ENCODE data around the gene PLCL2.

PLCL2 gene

GRCh38 chr3:17044855-17045254, 160.1 kb downstream of the PLCL2 start:
- DNase-seq (ENCODE audit: low spot score) = no peak

GRCh38 chr3:17045705-17046104, 160.9 kb downstream of the PLCL2 start:
- DNase-seq (ENCODE audit: low spot score) = no peak

- no peak for DNase-seq (ENCODE audit: low spot score)
Observed at GRCh38 chr3:17046623-17047022, 161.9 kb downstream of the PLCL2 start.

DNA sequence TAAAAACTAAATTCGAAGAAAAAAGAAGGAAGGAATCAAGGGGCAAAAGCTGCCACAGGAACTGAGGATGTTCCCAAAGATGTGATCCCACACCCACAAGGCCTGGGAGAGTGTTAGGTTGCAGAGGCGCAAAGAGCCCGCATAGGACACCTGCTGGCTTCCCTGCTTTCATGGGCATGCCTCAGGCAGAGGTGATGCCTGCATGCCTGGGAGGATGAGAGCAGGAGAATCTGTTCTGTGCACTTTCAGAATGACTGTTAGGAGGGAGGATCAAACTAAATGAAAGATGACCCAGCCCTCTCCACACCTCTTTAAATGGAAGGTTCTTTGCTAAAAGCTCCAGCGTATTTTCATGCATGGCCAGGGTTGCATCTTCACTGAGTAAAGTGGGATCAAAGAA, 162.4 kb downstream of the PLCL2 start:
- DNase-seq (ENCODE audit: low spot score) = no peak

DNA sequence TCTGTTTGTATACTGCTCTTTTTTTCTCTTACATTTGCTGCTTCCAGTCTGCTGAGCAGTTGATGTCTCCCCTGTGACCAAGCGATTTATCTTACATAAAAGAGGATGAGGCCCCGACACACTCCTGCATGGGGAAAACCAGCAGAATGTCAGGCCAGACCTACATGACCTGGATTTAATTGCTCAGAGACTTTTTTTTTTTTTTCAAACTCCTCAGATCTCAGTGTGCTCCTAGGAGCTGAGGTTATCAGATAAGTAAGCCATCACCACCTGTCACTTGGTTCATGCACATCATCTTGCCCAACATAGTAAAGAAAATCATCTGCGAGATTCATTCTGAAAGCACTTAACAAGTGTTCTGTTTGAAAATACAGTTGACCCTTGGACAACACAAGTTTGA, 163.1 kb downstream of the PLCL2 start:
- no peak for DNase-seq (ENCODE audit: low spot score)

- DNase-seq (ENCODE audit: low spot score) = no peak
Observed at GRCh38 chr3:17050071-17050470, 165.3 kb downstream of the PLCL2 start.

DNA sequence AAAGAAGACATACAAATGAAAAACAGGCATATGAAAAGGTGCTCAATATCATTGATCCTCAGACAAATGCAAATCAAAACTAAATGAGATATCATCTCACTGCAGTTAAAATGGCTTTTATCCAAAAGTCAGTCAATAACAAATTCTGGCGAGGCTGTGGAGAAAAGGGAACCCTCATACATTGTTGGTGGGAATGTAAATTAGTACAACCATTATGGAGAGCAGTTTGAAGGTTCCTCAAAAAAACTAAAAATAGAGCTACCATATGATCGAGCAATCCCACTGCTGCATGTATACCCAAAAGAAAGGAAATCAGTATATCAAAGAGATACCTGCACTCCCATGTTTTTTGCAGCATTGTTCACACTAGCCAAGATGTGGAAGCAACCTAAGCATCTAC, 165.8 kb downstream of the PLCL2 start:
- DNase-seq (ENCODE audit: low spot score) = no peak

DNA sequence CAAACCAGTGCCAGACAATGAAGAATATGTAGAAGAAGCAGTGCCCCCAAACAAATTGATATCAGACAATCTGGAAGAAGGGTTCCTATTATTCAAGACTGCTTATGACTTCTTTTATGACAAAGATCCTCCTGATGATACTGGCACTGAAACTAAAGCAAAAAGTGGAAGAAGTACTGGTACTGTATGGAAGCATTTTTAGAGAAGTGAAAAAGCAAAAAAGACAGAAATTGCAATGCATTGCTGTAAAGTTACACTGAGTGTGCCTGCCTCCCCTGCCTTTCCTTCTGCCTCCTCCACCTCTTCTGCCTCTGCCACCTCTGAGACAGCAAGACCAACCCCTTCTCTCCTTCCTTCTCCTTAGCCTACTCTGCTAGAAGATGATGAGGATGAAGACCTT, 167.6 kb downstream of the PLCL2 start:
- no peak for DNase-seq (ENCODE audit: low spot score)

DNA sequence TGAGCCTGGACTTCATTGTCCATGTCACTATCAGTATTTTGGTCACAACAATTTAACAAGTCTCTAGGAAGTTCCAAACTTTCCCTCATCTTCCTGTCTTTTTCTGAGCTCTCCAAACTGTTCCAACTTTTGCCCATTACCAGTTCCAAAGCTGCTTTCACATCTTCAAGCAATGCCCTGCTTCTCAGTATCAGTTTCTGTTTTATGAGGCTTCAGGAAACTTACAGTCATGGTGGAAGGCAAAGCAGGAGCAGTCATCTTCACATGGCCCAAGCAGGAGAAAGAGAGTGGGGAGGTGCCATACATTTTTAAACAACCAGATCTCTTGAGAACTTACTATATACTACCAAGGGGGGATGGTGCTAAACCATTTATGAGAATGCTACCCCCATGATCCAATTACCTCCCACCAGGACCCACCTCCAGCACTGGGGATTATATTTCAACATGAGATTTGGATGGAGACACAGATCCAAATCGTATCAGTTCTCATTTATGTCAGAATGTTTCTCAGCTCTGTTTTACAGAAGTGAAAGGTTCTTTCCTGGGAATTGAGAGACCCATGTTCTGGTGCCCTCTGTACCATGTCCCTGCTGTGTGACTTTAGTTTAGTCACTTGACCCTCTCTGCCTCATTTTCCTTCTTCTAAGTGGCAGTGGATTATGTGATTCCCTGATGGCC, 169.7 kb downstream of the PLCL2 start:
- no peak for DNase-seq (ENCODE audit: low spot score)

DNA sequence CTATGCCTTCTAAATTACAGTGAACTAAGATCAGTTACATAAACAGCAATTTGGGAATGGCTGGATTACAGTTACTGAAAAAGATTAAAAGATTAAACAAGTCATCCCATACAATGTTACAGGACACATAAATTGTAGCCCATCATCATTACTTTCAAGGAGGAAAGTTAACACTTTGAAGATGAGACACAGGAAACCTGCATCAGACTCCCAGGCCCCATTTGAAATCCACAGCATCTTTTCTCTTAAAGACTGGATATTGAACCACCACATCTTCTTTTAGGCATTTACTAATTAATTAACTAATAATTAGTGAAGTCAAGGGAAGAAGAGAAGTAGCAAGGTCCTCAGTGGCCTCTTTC, 170.2 kb downstream of the PLCL2 start:
- DNase-seq (ENCODE audit: low spot score) = no peak

DNA sequence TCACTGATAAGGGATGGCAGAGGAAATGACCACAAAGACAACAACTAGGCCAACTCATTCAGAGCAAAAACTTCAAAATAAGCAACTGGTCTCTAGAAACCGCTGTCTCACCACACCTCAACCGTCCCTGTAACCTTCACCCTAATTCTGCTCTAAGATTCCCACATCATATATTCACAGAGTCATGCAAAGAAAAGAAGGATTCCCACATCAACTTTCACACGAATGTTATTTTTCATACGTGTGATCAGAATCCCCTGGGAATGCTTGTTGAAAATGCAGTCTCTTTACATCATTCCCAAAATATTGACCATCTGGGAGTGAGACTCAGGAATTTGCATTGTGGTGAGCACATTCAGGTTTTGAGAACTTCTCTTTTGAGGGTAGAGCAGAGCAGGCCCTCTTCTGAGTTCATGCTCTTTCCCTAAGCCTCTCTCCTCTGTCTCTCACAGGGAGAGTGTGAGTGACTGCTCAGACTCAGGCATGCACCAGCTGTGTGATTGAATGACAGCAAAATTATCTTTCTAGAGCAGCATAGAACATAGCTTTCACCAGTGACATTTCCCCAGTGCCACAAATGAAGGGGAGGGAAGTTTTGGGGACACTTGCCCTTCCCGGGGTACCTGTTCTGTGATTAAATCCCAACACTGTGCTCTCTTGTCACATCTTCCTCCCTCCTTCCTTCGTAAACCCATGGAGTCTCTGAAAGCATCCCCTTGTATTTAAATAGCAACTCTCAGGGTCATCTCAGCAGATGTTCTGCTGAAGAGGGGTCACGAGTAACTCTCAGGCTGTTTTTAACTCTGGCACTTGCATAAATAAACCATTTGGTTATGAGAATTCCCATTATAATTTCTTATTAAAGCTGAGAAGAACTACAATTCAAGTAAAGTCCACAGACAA, 170.9 kb downstream of the PLCL2 start:
- DNase-seq (ENCODE audit: low spot score) = no peak

DNA sequence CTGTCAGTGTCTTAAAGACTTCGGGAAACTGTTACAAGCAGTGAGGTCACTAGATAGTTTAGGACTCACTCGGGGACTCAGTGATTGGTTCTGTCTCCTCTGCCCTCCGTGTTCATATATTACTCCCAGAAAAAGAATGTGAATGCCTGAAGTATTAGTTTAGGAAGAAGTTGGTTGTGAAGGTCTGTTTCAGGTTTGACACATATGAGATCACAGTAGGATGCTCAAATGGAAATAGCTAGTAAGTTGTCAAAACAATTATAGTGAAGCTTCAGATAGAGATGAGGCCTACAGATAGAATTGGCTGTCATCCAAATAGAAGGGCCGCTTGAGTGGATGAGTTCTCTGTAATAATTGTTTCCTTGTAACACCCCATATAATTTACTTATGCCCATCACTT, 172.6 kb downstream of the PLCL2 start:
- peak; percentile 16 for DNase-seq (ENCODE audit: low spot score)

DNA sequence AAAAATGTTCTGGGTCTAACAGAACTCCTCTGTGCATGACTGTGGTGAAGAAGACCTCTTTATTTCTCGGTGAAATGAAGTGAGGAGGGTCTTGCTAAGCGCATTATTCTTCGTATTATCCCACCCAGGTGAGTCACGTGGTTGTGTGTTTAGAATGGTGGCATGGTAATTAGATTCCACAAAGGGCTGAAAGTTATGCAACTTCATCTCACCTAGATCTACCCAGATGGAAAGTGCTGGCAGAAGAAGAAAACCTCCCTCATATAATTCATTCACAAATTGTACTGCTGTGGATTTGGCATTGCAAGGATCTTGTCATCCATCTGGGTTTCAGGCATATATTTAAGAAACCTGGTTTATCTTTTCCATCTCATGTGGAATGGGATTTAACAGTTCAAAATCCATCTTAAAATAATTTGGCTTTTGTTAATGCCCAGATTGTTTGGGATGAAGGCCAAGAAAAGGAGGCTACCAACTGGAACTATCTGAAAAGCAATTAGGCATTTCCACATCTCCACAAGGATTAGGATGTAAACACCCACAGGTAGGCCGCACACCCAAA, 175.3 kb downstream of the PLCL2 start:
- DNase-seq (ENCODE audit: low spot score) = no peak

GRCh38 chr3:17061005-17061404, 176.2 kb downstream of the PLCL2 start:
- no peak for DNase-seq (ENCODE audit: low spot score)

DNA sequence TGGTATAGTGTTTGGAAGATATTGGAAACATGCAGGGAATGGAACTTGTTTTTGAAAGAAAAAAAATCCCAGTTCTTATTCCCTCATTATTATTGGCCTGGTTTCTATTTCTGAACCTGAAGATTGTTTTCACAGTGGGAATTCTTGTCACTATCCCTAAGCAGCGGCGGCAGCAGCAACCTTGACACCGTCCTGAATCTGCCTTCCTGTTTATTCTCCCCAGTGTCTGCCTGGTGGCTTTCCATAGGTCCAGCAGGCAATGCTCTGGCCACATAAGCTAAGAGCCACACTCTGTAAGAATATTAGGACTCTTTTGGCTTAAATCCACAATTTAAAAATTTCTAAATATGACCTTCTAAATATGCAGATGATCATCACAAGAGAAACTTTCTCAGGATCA, 178.0 kb downstream of the PLCL2 start:
- DNase-seq (ENCODE audit: low spot score) = no peak

GRCh38 chr3:17063596-17063995, 178.8 kb downstream of the PLCL2 start:
- no peak for DNase-seq (ENCODE audit: low spot score)

DNA sequence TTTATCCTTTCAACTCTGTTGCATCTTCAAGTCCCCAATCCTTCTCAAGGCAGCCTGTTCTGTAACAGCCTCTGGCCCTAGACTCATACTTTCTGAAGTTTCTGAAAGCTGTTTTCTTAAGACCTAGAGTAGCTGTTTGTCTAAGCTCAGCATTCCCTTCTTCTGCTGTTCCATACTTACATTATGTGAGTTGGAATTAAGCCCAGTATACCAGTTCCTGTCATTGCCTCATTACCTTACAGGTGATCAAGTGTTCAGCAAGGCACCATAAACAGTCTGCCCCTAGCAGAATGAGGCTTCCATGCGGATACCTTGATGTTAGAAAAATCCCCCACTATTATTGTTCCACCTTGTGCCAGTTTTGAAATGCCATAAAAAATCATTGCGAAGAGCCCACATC, 180.6 kb downstream of the PLCL2 start:
- no peak for DNase-seq (ENCODE audit: low spot score)

GRCh38 chr3:17065881-17066280, 181.1 kb downstream of the PLCL2 start:
- no peak for DNase-seq (ENCODE audit: low spot score)

DNA sequence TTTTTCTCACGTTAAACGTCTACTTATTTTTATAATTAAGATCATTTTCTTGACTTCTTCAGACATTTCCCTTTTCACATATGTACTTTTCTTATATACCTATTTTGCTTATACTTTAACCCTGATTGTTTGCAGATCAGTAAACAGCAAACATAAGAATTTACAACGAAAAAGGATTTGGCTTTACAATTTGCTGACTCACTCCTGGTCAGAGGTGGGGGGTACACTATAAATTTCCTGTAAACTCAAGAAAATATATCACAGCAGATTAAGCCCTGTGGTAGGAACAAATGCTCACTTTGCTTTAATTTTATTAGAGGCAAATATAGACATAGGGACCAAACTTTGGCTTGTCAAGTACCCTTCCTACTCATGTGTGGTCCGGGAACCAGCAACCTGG, 185.0 kb downstream of the PLCL2 start:
- no peak for DNase-seq (ENCODE audit: low spot score)

DNA sequence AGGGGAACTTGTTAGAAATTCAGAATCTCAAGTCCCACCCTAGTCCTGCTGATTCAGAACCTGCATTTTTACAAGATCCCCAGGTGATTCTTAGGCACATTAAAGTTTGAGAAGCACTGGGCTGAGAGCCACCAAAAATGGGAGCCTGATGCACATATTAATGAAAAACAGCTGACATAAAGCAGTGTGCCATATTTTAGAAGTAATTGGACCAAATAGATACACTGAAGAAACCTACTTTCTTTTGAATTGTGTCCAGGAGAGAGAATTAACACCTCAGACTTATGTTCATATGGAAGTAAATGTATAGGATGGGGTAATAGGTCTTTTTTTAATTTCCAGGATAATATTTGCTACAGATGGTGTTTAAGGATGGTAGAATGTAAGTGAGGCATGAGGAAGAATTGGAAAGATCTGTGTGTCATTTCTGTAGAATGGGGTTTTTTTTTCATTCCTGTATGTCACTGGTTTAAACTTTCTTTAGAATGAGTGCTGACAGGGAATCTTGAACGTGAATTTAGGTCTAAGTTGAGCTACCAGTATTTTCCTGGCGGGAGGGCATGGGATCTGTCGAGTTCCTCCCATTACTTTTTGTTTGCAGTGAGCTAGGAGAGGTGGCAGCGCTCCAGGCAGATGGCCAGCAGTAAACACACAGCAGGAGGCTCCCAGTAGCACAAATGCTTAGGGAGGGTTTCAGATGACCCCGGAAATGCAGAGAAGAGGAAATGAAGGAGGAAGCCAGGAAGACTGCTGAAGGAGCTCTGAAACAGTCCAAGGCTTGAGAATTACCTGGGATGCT, 185.6 kb downstream of the PLCL2 start:
- no peak for DNase-seq (ENCODE audit: low spot score)

GRCh38 chr3:17074559-17074958, 189.8 kb downstream of the PLCL2 start:
- DNase-seq (ENCODE audit: low spot score) = no peak

DNA sequence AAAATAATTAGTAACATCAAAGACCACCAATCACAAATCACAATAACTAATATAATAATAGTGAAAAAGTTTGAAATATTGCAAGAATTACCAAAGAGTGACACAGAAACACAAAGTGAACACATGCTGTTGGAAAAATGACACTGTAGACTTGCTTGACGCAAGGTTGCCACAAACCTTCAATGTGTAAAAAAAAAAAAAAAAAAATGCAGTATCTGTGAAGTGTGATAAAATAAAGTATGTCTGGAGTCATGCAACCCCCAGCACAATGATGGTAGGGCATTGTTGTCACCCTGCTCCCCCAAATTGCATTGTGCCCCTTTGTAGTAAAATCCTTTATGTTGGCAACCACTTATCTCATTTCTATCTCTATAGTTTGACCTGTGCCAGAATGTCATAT, 190.6 kb downstream of the PLCL2 start:
- no peak for DNase-seq (ENCODE audit: low spot score)

GRCh38 chr3:17075907-17076306, 191.2 kb downstream of the PLCL2 start:
- DNase-seq (ENCODE audit: low spot score) = no peak
